ENCODE data around the gene EXD1.
"Not testable (repeated sequence)": the region's sequence is repeated elsewhere in the genome, so short reads cannot be mapped to it uniquely, and the experiment has no call there.

Gene EXD1, protein sequence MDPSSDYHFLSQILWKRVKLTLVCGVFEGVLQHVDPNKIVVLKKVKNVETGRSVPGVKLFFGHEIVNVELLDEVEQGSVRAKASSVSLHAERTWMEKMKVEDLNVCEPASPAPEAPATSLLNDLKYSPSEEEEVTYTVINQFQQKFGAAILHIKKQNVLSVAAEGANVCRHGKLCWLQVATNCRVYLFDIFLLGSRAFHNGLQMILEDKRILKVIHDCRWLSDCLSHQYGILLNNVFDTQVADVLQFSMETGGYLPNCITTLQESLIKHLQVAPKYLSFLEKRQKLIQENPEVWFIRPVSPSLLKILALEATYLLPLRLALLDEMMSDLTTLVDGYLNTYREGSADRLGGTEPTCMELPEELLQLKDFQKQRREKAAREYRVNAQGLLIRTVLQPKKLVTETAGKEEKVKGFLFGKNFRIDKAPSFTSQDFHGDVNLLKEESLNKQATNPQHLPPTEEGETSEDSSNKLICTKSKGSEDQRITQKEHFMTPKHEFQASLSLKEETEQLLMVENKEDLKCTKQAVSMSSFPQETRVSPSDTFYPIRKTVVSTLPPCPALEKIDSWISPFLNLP

DNA sequence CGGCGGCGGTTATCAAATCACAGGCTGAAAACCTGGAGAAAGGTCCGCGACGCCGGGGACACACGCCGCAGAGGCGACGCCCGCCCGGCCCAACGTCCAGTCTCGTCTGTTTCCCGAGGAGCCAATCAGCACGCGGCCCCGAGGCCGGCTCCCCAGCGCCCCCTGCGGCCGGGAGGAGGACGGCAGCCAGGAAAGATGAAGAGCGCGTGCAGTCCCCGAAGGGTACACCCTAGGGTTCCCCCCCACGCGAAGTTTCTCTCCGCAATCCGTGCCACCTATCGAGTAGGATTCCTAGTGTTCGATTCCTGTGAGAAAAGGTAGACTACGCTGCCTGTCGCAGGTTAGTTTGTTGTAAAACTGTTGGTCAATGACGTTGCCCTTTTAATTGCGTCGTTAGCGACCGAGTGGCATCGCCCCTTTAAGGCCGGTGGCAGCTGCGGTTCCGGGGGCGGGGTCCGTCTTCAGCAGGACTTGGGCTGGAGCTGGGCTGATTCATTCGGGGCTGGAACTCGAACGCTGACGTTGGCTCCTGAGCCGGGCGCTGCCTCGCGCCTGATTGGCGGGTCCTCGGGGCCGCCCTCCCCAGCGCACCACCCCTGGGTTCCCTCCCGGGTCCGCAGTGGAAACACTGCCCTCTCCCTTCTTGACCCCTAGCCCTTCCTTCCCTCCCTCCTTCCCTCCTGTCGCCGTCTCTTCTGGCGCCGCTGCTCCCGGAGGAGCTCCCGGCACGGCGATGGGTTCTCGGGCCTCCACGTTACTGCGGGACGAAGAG is at the start of gene EXD1, which contains the start of gene CHP1:
Gene EXD1, minus strand, starts transcription at position 108 of the 772 bp plus-strand sequence. CDS start 4,182 bp downstream, outside the sequence.
Gene CHP1, plus strand, starts transcription at position 619 of the 772 bp plus-strand sequence. Its CDS starts 115 bp downstream, at position 734.
- H3K4me1 Mint-ChIP-seq, result peaks cover 31% of the 10 kb centered on the region
- ATAC-seq (peak; percentile 99), DNase-seq (peak; percentile 98)
- no peaks in the 10 kb centered on the region for H3K9me3 Mint-ChIP-seq
- H3K4me3 Mint-ChIP-seq, result peak within 1 kb of the TSS; percentile 84
- no peaks in the 10 kb centered on the region for H3K36me3 Mint-ChIP-seq (ENCODE audit: low read depth)
- H3K27me3 Mint-ChIP-seq, result no peaks in the 10 kb centered on the region
- peak within 1 kb of the TSS; percentile 75 for H3K27ac Mint-ChIP-seq

DNA sequence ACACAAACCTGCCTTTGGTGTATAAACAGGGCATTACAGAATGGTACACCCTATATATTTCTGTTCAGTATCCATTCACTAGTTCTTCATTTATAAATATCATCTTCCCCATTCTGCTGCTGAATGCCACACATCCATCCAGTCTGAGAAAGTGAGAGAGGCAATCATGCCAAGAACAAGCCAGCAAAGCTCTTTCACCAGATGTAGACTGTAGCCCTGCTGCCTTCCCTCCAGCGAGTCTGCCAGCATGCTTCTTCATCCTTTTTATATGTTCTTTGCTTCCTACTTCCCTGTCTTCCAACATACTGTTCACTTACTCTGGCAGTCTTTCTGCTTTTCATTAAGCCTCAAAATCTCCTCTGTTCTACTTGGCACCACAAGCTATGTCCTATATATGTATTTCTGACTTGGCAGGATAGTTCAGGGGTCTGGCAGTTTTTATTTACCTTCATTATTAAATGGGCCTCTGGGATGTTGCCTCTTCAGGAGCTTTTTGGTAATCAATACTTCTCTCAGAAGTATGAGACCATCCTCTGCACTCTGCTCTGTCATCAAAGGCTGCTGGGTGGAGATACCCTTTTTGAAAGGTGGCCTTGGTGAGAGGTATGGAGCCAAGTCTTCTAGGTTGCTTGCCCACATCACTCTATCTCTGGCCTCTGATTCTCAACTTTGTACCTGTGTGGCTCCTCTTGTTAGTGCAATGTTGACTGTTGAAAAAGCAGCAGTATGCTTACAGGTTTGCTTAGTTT is 49.2 kb upstream of the EXD1 start:
- Mint-ChIP-seq H3K27me3 (peaks cover 4% of the 10 kb centered on the region), H3K36me3 (ENCODE audit: low read depth) (peaks cover 12% of the 10 kb centered on the region), H3K4me3 (no peak overlapping the region), H3K27ac (no peak overlapping the region), H3K4me1 (peaks cover 15% of the 10 kb centered on the region), H3K9me3 (no peaks in the 10 kb centered on the region)
- ATAC-seq (no peak), DNase-seq (no peak)

DNA sequence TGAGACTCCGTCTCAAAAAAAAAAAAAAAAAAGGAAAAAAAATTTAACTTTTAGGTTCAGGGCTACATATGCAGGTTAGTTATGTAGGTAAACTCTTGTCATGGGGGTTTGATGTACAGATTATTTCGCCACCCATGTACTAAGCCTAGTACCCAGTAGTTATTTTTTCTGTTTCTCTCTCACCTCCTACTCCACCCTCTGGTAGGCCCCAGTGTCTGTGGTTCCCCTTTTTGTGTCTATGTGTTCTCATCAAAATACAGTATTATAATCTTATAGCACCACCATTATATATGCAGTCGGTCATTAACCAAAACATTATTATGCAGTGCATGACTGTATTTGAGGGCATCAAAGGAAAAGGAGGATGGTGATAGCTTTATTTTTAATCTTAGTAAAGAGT is 47.8 kb upstream of the EXD1 start:
- ATAC-seq, result no peak
- Mint-ChIP-seq H3K4me3 (no peak overlapping the region), H3K9me3 (no peaks in the 10 kb centered on the region), H3K36me3 (ENCODE audit: low read depth) (peaks cover 4% of the 10 kb centered on the region), H3K27me3 (no peaks in the 10 kb centered on the region), H3K27ac (no peak overlapping the region), H3K4me1 (peaks cover 10% of the 10 kb centered on the region)
- DNase-seq, result no peak

DNA sequence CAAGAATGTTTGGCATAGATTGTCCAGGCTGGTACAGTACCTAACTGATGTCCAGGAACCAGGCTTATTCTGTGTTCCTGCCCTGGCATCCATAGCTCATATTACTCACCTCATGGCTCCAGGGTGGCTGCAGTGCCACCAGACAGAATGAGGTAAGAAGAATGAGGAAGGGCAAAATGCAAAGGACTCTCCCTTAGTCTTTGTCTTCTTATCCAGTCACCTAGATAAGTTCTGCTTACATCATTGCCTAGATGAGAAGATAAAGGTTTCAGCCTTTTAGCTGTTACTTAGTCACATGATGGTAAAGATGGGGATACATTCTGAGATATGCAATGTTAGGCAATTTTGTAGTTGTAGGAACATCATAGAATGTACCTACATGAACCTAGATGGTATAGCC is 46.3 kb upstream of the EXD1 start:
- H3K4me3 Mint-ChIP-seq, result no peak overlapping the region
- no peak for DNase-seq
- H3K27me3 Mint-ChIP-seq, result no peaks in the 10 kb centered on the region
- peaks cover 4% of the 10 kb centered on the region for H3K36me3 Mint-ChIP-seq (ENCODE audit: low read depth)
- H3K27ac Mint-ChIP-seq, result no peak overlapping the region
- no peaks in the 10 kb centered on the region for H3K4me1 Mint-ChIP-seq
- no peaks in the 10 kb centered on the region for H3K9me3 Mint-ChIP-seq
- no peak for ATAC-seq

DNA sequence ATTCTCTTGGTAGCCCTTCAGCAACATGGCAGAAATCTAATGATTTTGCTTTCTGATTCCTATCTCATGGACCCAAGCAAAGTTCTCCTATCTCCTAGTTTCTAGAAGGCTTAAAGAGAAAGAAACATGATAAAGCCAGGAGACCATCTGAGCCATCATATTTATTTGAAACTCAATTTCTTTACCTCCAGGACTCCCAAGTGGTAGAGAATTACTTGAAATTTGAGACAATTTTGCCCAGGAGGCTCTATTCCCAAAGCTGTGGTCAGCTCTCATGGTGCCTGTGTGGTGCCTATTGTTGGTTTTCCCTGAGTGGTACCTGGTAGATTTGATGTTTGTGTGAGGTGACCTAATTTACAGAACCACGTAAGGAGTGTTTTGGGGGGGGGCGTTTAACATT is 39.3 kb upstream of the EXD1 start:
- H3K27ac Mint-ChIP-seq, result no peak overlapping the region
- ATAC-seq (no peak), DNase-seq (no peak)
- H3K9me3 Mint-ChIP-seq, result no peaks in the 10 kb centered on the region
- H3K4me3 Mint-ChIP-seq, result no peak overlapping the region
- peaks cover 8% of the 10 kb centered on the region for H3K36me3 Mint-ChIP-seq (ENCODE audit: low read depth)
- no peaks in the 10 kb centered on the region for H3K4me1 Mint-ChIP-seq
- H3K27me3 Mint-ChIP-seq, result no peaks in the 10 kb centered on the region

DNA sequence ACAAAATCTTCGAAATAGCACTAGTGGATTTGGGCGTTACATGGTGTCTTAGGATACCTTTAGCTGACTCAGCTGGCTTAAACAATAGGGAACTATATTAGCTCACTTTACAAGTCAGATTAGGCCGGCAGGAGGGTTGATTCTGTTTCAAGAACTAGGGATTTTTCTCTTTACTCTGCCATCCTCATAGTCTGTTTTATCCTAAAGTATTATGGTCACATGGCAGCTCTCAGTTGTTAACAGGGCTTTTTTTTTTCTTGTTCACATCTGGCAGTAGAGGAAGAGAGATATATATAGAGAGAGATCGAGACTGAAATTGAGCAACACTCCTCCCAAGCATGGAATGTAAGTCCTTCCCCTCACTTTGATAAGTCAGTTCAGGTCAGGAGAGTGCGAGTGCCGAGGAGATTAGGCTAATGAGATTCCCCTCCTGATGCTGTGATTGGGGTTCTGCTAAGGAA is 33.4 kb upstream of the EXD1 start:
- Mint-ChIP-seq H3K27ac (no peak overlapping the region), H3K4me3 (no peak overlapping the region), H3K9me3 (no peaks in the 10 kb centered on the region), H3K4me1 (peaks cover under 1% of the 10 kb centered on the region), H3K27me3 (no peaks in the 10 kb centered on the region), H3K36me3 (ENCODE audit: low read depth) (peaks cover 13% of the 10 kb centered on the region)
- ATAC-seq (no peak), DNase-seq (no peak)

DNA sequence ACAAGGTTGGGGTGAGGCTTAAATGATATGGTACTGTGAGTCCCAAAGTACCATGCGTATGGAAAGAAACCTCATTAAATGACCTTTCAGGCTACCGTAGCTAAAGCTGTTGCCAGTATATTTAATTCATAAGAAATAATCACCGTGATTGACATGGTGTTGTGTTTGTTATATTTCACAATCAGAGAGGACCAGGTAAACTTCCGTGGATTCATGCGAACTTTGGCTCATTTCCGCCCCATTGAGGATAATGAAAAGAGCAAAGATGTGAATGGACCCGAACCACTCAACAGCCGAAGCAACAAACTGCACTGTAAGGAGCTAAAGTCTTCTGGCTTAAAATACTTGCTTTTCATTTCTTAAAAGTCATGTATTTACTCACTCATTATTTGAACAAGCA is 32.0 kb upstream of the EXD1 start:
- H3K4me3 Mint-ChIP-seq, result no peak overlapping the region
- H3K36me3 Mint-ChIP-seq (ENCODE audit: low read depth), result peaks cover 13% of the 10 kb centered on the region
- DNase-seq (no peak), ATAC-seq (no peak)
- H3K9me3 Mint-ChIP-seq, result no peaks in the 10 kb centered on the region
- peaks cover 3% of the 10 kb centered on the region for H3K4me1 Mint-ChIP-seq
- H3K27me3 Mint-ChIP-seq, result no peaks in the 10 kb centered on the region
- no peak overlapping the region for H3K27ac Mint-ChIP-seq

DNA sequence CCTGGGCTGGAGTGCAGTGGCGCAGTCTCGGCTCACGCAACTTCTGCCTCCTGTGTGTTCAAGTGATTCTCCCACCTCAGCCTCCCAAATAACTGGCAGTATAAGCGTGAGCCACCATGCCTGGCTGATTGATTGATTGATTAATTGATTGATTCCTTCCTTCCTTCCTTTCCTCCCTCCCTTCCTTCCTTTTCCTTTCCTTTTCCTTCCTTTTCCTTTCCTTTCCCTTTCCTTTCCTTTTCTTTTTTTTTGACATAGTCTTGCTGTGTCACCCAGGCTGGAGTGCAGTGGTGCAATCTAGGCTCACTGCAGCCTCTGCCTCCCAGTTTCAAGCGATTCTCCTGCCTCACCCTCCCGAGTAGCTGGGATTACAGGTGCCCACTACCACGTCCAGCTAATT is 30.4 kb upstream of the EXD1 start:
- not testable (repeated sequence) for H3K4me1 Mint-ChIP-seq; H3K4me3 Mint-ChIP-seq; H3K27ac Mint-ChIP-seq; H3K36me3 Mint-ChIP-seq (ENCODE audit: low read depth); ATAC-seq; H3K9me3 Mint-ChIP-seq; DNase-seq; H3K27me3 Mint-ChIP-seq

DNA sequence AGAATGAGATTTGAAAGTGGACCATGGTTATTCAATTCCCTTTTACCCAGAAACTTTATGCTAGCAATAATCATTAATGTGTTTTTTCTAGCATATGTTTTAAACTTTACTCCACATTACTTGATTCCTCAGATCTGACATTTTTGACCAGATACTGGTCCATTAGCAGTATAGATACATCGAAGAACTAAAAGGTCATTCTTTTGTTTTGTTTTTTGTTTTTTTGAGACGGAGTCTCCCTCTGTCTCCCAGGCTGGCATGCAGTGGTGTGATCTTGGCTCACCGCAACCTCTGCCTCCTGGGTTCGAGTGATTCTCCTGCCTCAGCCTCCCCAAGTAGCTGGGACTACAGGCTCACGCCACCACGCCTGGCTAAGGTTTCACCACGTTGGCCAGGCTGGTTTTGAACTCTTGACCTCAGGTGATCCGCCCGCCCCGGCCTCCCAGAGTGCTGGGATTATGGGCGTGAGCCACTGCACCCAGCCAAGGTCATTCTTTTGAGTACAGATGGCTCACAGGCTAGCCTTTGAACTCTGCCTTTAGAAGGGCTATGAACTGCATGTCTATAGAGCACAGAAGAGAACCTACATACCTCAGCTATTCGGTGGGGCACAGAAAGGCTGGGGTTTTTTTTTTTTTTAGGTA is 29.1 kb upstream of the EXD1 start:
- DNase-seq (no peak), ATAC-seq (no peak)
- H3K36me3 Mint-ChIP-seq (ENCODE audit: low read depth), result peaks cover 5% of the 10 kb centered on the region
- H3K4me3 Mint-ChIP-seq, result no peak overlapping the region
- H3K27me3 Mint-ChIP-seq, result no peaks in the 10 kb centered on the region
- no peak overlapping the region for H3K27ac Mint-ChIP-seq
- H3K9me3 Mint-ChIP-seq, result no peaks in the 10 kb centered on the region
- H3K4me1 Mint-ChIP-seq, result peaks cover 3% of the 10 kb centered on the region

DNA sequence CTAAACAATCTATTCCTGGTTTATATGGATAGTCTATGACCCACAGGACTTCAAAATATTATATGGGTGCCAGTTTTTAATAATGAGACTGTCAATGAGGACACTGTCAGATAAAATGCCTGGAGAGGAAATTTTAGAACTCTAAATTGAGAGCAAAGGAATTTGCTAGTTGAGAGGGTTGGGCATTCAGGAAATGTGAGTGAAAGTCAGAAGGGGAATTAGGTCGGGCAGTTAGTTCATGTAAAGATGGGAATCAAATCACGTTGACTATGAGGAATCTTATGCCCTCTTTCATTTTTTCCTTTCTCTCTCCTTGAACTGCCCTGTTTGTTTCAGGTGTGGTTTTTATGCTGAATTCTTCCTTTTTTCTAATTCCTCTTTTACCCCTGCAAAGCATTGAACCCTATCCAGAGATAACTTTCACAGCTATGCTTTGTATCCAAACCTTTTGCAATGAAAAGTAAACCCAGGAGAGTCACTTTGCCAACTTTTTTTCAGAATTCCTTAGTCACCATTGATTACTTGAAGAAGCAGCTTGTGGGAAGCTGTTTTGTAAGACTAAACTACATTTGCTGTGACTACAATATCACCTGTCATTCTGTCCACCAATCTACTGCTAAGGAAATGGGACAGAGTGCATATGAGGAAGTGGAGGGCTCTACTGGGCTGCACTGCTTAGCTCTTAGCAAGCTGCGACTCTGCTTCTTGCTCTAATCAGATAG is 28.4 kb upstream of the EXD1 start:
- DNase-seq (no peak), ATAC-seq (no peak)
- peaks cover 9% of the 10 kb centered on the region for H3K36me3 Mint-ChIP-seq (ENCODE audit: low read depth)
- peaks cover 5% of the 10 kb centered on the region for H3K4me1 Mint-ChIP-seq
- H3K27ac Mint-ChIP-seq, result no peak overlapping the region
- H3K4me3 Mint-ChIP-seq, result no peak overlapping the region
- no peaks in the 10 kb centered on the region for H3K9me3 Mint-ChIP-seq
- H3K27me3 Mint-ChIP-seq, result no peaks in the 10 kb centered on the region

DNA sequence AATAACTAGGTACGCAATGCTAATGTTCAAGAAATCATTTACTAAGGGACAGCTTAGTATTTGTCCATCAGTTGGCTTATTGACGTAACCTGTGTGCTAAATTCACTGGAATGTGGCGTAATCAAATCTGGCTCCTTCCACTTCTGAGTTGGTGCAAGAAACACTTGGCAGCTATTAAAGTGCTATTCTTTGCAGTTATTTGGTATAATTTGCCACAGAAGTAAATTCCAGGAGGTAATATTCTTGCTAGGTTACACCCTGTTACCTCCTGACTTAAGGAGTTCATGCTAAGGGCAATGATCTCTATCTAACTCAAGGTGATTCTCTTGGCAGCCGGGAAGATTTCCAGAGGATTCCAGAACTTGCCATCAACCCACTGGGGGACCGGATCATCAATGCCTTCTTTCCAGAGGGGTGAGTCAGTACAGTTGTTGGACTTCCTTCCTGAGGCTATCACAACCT is 26.1 kb upstream of the EXD1 start:
- DNase-seq (no peak), ATAC-seq (no peak)
- H3K4me1 Mint-ChIP-seq, result peaks cover 5% of the 10 kb centered on the region
- no peaks in the 10 kb centered on the region for H3K27me3 Mint-ChIP-seq
- H3K36me3 Mint-ChIP-seq (ENCODE audit: low read depth), result peaks cover 4% of the 10 kb centered on the region
- no peak overlapping the region for H3K4me3 Mint-ChIP-seq
- H3K9me3 Mint-ChIP-seq, result no peaks in the 10 kb centered on the region
- no peak overlapping the region for H3K27ac Mint-ChIP-seq

DNA sequence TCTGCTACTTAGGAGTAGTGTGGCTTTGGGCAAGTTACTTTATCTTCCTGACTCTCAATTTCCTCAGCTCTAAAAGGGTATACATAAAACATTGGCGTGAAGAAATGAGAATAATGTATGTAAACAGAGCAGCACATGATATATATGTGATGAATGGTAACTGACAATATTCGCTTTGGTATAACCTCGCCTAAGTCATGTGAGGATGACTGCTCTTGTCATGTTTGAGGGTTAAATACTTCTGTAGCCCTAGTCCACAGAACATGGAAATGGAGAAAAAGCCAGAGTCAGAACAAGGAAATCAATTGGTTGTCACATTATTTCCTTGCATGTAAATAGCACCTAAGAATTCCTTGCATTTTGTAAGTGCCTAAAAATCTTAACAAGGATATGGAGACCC is 25.5 kb upstream of the EXD1 start:
- H3K4me1 Mint-ChIP-seq, result peaks cover 5% of the 10 kb centered on the region
- H3K9me3 Mint-ChIP-seq, result no peaks in the 10 kb centered on the region
- no peaks in the 10 kb centered on the region for H3K27me3 Mint-ChIP-seq
- no peak for DNase-seq
- ATAC-seq, result no peak
- H3K4me3 Mint-ChIP-seq, result no peak overlapping the region
- no peak overlapping the region for H3K27ac Mint-ChIP-seq
- peaks cover 4% of the 10 kb centered on the region for H3K36me3 Mint-ChIP-seq (ENCODE audit: low read depth)

DNA sequence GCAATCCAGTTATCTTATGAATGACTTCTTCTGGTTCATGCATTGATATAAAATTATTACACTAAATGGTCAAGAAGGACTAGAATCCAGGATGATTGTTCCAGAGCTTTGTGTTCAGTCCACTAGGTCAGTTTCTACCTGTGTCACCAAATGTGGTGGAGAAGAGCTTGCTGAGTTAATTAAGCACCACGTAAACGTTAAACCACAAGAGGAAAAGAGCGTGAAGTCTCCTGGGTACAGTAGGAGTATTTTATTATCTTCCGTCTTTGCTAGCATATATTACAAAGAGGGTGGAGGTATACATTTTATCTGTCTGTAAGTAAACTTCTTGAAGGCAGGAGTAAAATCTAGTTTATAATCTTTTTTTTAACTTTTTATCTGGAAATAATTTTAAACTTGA is 24.0 kb upstream of the EXD1 start:
- Mint-ChIP-seq H3K36me3 (ENCODE audit: low read depth) (peaks cover 4% of the 10 kb centered on the region), H3K9me3 (no peaks in the 10 kb centered on the region), H3K27me3 (no peaks in the 10 kb centered on the region), H3K4me3 (no peak overlapping the region), H3K27ac (no peak overlapping the region), H3K4me1 (peaks cover 5% of the 10 kb centered on the region)
- no peak for ATAC-seq
- no peak for DNase-seq

Data from activated naive CD8-positive, alpha-beta T cell treated with anti-CD3 and anti-CD28 coated beads, Interleukin-2, amount 50 U/mL, for 24 hours (primary cell).